Activated CD4-positive, alpha-beta T cell treated with anti-CD3 and anti-CD28 coated beads, Interleukin-2, amount 10 ng/mL, durations not matched to agents 7 days and 5 days (primary cell): ENCODE results near the gene KIF2C. TPM values are rescaled to one million over a fixed set of nuclear protein-coding genes. Genes with fewer than 3 reads are reported as not detected.

Source experiments
- CTCF ChIA-PET: fragments of 350-600 bp; sonication (Branson Sonifier 250); formaldehyde crosslinking; loops from one replicate; lab custom pipeline; 2021; ENCODE audit warnings: antibody characterized with exemption; lab: Charles Lee
- POLR2A ChIA-PET: fragments of 350-600 bp; sonication (Branson Sonifier 250); formaldehyde crosslinking; loops from one replicate; lab custom pipeline; 2021; ENCODE audit warnings: antibody characterized with exemption; lab: Charles Lee
- DNase-seq: peaks from one replicate; pipeline ENCODE4 v3.0.0-alpha.2; 2020
- H3K27ac Mint-ChIP-seq: one replicate; pipeline ENCODE4 v1.8.0; 2021; ENCODE audit warnings: mild to moderate bottlenecking, moderate library complexity, mixed read lengths
- H3K27me3 Mint-ChIP-seq: one replicate; pipeline ENCODE4 v1.8.0; 2021; ENCODE audit warnings: mixed read lengths
- H3K36me3 Mint-ChIP-seq: one replicate; pipeline ENCODE4 v1.8.0; 2021; ENCODE audit warnings: low read depth, mixed read lengths
- H3K4me1 Mint-ChIP-seq: one replicate; pipeline ENCODE4 v1.8.0; 2021; ENCODE audit warnings: mixed read lengths
- H3K4me3 Mint-ChIP-seq: one replicate; pipeline ENCODE4 v1.8.0; 2021; ENCODE audit warnings: mild to moderate bottlenecking, moderate library complexity, mixed read lengths
- H3K9me3 Mint-ChIP-seq: one replicate; pipeline ENCODE4 v1.8.0; 2021; ENCODE audit warnings: mixed read lengths
- total RNA-seq, 2 experiments: library from RNA; stranded (reverse); gene quantifications; one replicate each; pipeline ENCODE4 v1.2.3, GENCODE V29; 2021

The KIF2C gene
- total RNA-seq, 2 experiments from 2014 or later: 110 to 121 TPM

- H3K36me3 Mint-ChIP-seq: no peaks in the 10 kb centered on the region
- no peaks in the 10 kb centered on the region for H3K9me3 Mint-ChIP-seq
- H3K4me3 Mint-ChIP-seq: no peak overlapping the region
- ChIA-PET POLR2A (no interaction called here), CTCF (interaction anchor here (1.0 to 2.1 kb wide), 3 partner anchors 9 to 16 kb away, joined by 3 to 5 read pairs (median 3); no protein-coding TSS in a partner anchor)
- peaks cover 4% of the 10 kb centered on the region for H3K27me3 Mint-ChIP-seq
- DNase-seq: no peak
- H3K27ac Mint-ChIP-seq: no peak overlapping the region
- H3K4me1 Mint-ChIP-seq: peaks cover 11% of the 10 kb centered on the region
Measured at GRCh38 chr1:44705938-44706337, 33.7 kb upstream of the KIF2C start.

DNA sequence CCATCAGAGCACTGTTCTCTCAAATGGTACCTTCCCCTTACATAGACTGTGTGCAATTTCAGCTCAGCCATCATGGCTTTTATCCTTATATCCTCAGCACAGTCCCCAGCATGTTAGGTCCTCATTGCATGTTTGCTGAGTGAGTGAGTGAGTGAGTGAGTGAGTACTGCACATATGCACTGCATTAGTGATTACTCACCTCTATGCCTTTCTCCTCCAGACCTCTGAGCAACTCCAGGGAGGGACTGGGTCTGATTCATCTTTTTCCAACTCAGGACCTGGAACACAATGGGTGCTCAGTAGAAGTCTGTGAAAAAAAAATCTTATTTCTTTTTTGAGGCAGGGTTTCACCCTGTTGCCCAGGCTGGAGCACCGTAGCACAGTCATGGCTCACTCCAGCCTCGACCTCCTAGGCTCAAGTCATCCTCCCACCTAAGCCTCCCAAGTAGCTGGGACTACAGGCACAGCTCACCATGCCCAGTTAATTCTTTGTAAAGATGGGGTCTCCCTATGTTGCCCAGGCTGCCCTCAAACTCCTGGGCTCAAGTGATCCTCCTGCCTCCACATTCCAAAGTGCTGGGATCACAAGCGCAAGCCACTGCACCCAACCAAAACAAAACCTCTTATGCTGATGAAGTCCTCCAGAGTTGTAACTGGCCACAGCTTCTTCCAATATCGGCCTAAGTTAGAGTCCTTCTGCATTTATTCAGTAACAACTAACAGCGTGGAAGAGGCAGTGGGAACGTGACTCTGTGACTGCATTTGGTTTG is 32.3 kb upstream of the KIF2C start:
- H3K27ac Mint-ChIP-seq: no peak overlapping the region
- no peak overlapping the region for H3K4me3 Mint-ChIP-seq
- H3K4me1 Mint-ChIP-seq: peaks cover 11% of the 10 kb centered on the region
- CTCF ChIA-PET: interaction anchor here (0.9 to 1.4 kb wide), 4 partner anchors 10 to 26 kb away, joined by 3 to 4 read pairs (median 3); no protein-coding TSS in a partner anchor
- POLR2A ChIA-PET: no interaction called here
- no peaks in the 10 kb centered on the region for H3K9me3 Mint-ChIP-seq
- H3K36me3 Mint-ChIP-seq: no peaks in the 10 kb centered on the region
- H3K27me3 Mint-ChIP-seq: peaks cover 13% of the 10 kb centered on the region
- no peak for DNase-seq

- Mint-ChIP-seq H3K27ac (no peak overlapping the region), H3K9me3 (no peaks in the 10 kb centered on the region), H3K36me3 (no peaks in the 10 kb centered on the region), H3K27me3 (peaks cover 13% of the 10 kb centered on the region), H3K4me3 (no peak overlapping the region), H3K4me1 (peaks cover 11% of the 10 kb centered on the region)
- DNase-seq: peak; percentile 57
- ChIA-PET POLR2A (interaction anchor here (0.5 kb wide), 1 partner anchor 13 kb away, joined by 7 read pairs; no protein-coding TSS in a partner anchor), CTCF (interaction anchor here (0.6 to 1.4 kb wide), 2 partner anchors 23 to 824 kb away, joined by 6 to 7 read pairs; partner anchors contain the start of gene RNU5D-1)
Measured at GRCh38 chr1:44707959-44708831, 31.4 kb upstream of the KIF2C start.

DNA sequence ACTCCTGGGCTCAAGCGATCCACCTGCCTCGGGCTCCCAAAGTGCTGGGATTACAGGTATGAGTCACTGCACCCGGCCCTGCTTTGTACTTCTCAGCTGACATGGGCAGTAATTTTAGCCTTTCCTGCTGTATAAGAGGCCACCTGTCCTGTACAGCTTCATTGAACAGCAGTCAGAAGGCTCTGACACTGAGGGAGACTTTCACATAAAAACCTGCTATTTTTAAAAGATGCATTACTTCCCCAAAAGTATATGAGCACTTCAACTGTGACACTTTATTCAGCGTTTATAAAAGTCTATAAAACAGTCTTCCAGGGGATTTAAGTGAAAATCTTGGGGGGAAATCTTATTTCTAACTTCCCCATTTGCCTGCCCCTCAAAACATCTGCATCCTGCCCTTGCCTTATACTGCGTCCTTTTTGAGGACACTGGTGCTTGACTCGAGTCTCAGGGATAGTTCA is 26.3 kb upstream of the KIF2C start:
- DNase-seq: no peak
- H3K4me1 Mint-ChIP-seq: peaks cover 40% of the 10 kb centered on the region
- no peak overlapping the region for H3K27ac Mint-ChIP-seq
- no peak overlapping the region for H3K4me3 Mint-ChIP-seq
- no peaks in the 10 kb centered on the region for H3K9me3 Mint-ChIP-seq
- H3K36me3 Mint-ChIP-seq: no peaks in the 10 kb centered on the region
- ChIA-PET POLR2A (interaction anchor here (1.3 kb wide), 1 partner anchor 8 kb away, joined by 8 read pairs; no protein-coding TSS in a partner anchor), CTCF (interaction anchor here (1.1 kb wide), 1 partner anchor 80 kb away, joined by 3 read pairs; no protein-coding TSS in a partner anchor)
- peaks cover 13% of the 10 kb centered on the region for H3K27me3 Mint-ChIP-seq

DNA sequence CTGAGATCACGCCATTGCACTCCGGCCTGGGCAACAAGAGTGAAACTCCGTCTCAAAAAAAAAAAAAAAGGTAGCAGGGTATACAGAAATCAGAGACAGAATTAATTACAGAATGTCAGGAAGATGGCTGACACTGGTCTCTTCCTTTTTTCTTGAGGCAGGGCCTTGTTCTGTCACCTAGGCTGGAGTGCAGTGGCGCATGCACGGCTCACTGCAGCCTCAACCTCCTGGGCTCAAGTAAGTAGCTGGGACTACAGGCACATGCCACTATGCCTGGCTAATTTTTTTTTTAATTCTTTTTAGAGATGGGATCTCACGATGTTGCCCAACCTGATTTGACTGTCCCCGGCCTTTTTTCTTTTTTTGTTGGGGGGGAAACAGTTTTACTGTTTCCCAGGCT is 25.1 kb upstream of the KIF2C start:
- Mint-ChIP-seq H3K27ac (peak overlapping the region; percentile 76), H3K4me3 (no peak overlapping the region), H3K27me3 (peaks cover 13% of the 10 kb centered on the region), H3K36me3 (no peaks in the 10 kb centered on the region), H3K9me3 (no peaks in the 10 kb centered on the region), H3K4me1 (peaks cover 44% of the 10 kb centered on the region)
- ChIA-PET CTCF (interaction anchor here (0.7 to 1.2 kb wide), 6 partner anchors 16 to 849 kb away, joined by 3 to 5 read pairs (median 3); no protein-coding TSS in a partner anchor), POLR2A (no interaction called here)
- no peak for DNase-seq

GRCh38 chr1:44714944-44715571 is 24.6 kb upstream of the KIF2C start:
- POLR2A ChIA-PET: no interaction called here
- CTCF ChIA-PET: interaction anchor here (0.6 to 3.3 kb wide), 7 partner anchors 11 to 849 kb away, joined by 3 to 8 read pairs (median 4); no protein-coding TSS in a partner anchor
- Mint-ChIP-seq H3K27ac (peak overlapping the region; percentile 76), H3K27me3 (peaks cover 13% of the 10 kb centered on the region), H3K4me3 (peak overlapping the region; percentile 44), H3K36me3 (no peaks in the 10 kb centered on the region), H3K4me1 (peaks cover 47% of the 10 kb centered on the region), H3K9me3 (no peaks in the 10 kb centered on the region)
- DNase-seq: peak; percentile 81

DNA sequence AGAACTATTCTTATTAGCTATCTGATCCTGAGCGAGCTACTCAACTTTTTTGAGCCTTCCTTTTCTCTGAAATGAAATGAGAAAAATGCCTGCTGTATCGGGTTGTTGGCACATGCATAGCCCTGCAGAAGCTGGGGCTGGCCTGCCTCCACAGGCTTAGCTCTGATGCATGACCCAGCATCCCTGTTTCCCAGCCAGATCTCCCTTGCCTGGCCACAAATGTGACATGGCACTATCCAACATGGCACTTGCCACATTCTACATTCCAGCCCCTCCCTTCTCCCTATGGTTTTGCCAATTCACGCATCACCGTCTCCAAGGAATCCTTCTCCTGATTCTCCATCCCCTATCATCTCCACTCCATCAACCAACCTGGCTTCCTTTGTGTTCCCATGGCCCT is 22.5 kb upstream of the KIF2C start:
- POLR2A ChIA-PET: no interaction called here
- H3K4me3 Mint-ChIP-seq: no peak overlapping the region

DNA sequence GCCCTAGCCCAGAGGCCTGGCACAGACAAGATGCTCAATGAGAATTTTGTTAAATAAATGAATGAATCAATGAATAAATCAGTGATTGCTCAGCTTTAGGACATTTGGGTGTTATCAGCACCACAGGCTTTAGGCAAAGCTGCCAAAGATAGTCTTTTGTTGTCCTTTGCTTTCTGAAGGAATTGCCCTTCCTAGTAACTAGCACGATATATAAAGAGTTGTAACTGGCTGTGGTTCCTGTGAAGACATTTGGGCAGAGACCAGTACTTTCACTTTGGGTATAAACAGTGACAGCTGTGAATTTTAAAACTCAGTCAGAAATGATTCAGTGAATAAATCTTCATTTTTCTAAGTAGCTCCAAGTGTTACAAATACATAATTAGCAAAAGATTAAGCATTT is 22.0 kb upstream of the KIF2C start:
- ChIA-PET CTCF (interaction anchor here (1.4 to 3.3 kb wide), 3 partner anchors 11 to 26 kb away, joined by 3 to 8 read pairs (median 8); no protein-coding TSS in a partner anchor), POLR2A (no interaction called here)
- H3K9me3 Mint-ChIP-seq: no peaks in the 10 kb centered on the region
- H3K4me1 Mint-ChIP-seq: peaks cover 67% of the 10 kb centered on the region
- H3K4me3 Mint-ChIP-seq: no peak overlapping the region
- H3K27ac Mint-ChIP-seq: no peak overlapping the region
- H3K36me3 Mint-ChIP-seq: no peaks in the 10 kb centered on the region
- H3K27me3 Mint-ChIP-seq: no peaks in the 10 kb centered on the region
- DNase-seq: no peak

More for the DNA sequence above, 22.5 kb upstream of the KIF2C start:
- Mint-ChIP-seq H3K27ac (no peak overlapping the region), H3K36me3 (no peaks in the 10 kb centered on the region), H3K9me3 (no peaks in the 10 kb centered on the region), H3K4me1 (peaks cover 67% of the 10 kb centered on the region), H3K27me3 (no peaks in the 10 kb centered on the region)
- DNase-seq: no peak
- CTCF ChIA-PET: interaction anchor here (1.4 to 3.3 kb wide), 3 partner anchors 11 to 25 kb away, joined by 3 to 8 read pairs (median 8); no protein-coding TSS in a partner anchor

- Mint-ChIP-seq H3K4me1 (peaks cover 71% of the 10 kb centered on the region), H3K27ac (no peak overlapping the region), H3K4me3 (no peak overlapping the region), H3K36me3 (no peaks in the 10 kb centered on the region), H3K27me3 (no peaks in the 10 kb centered on the region), H3K9me3 (no peaks in the 10 kb centered on the region)
- ChIA-PET POLR2A (no interaction called here), CTCF (interaction anchor here (1.4 to 3.3 kb wide), 4 partner anchors 11 to 26 kb away, joined by 3 to 8 read pairs (median 7); no protein-coding TSS in a partner anchor)
- no peak for DNase-seq
Measured at GRCh38 chr1:44718091-44718490, 21.5 kb upstream of the KIF2C start.

GRCh38 chr1:44719318-44719717 is 20.3 kb upstream of the KIF2C start:
- H3K27ac Mint-ChIP-seq: no peak overlapping the region
- no peaks in the 10 kb centered on the region for H3K9me3 Mint-ChIP-seq
- H3K27me3 Mint-ChIP-seq: no peaks in the 10 kb centered on the region
- ChIA-PET CTCF (interaction anchor here (1.2 to 3.1 kb wide), 4 partner anchors 12 to 26 kb away, joined by 3 to 19 read pairs (median 5); partner anchors contain the start of gene RNU5D-1), POLR2A (no interaction called here)
- peak; percentile 24 for DNase-seq
- H3K4me3 Mint-ChIP-seq: peak overlapping the region; percentile 23
- peaks cover 4% of the 10 kb centered on the region for H3K36me3 Mint-ChIP-seq
- H3K4me1 Mint-ChIP-seq: peaks cover 80% of the 10 kb centered on the region

GRCh38 chr1:44720281-44720680 is 19.4 kb upstream of the KIF2C start:
- peaks cover 5% of the 10 kb centered on the region for H3K36me3 Mint-ChIP-seq
- peaks cover 78% of the 10 kb centered on the region for H3K4me1 Mint-ChIP-seq
- H3K27ac Mint-ChIP-seq: peak overlapping the region; percentile 97
- H3K4me3 Mint-ChIP-seq: no peak overlapping the region
- H3K9me3 Mint-ChIP-seq: no peaks in the 10 kb centered on the region
- POLR2A ChIA-PET: interaction anchor here (2.9 kb wide), 1 partner anchor 10 kb away, joined by 128 read pairs; the partner anchor contains the start of gene RNU5D-1
- CTCF ChIA-PET: interaction anchor here (1.5 to 4.2 kb wide), 7 partner anchors 8 to 103 kb away, joined by 4 to 29 read pairs (median 6); partner anchors contain the start of gene RNU5D-1
- no peak for DNase-seq
- H3K27me3 Mint-ChIP-seq: no peaks in the 10 kb centered on the region
